ENCODE results near the gene MLLT6. TPM values are rescaled to one million over a fixed set of nuclear protein-coding genes. Genes with fewer than 3 reads are reported as not detected.

MLLT6 gene
- total and polyA plus RNA-seq, 10 of the 15 experiments (the other 5 are each of a cell fraction or from before 2014, with no cell fraction given): 4.8 to 105 (median 36.3) TPM

DNA sequence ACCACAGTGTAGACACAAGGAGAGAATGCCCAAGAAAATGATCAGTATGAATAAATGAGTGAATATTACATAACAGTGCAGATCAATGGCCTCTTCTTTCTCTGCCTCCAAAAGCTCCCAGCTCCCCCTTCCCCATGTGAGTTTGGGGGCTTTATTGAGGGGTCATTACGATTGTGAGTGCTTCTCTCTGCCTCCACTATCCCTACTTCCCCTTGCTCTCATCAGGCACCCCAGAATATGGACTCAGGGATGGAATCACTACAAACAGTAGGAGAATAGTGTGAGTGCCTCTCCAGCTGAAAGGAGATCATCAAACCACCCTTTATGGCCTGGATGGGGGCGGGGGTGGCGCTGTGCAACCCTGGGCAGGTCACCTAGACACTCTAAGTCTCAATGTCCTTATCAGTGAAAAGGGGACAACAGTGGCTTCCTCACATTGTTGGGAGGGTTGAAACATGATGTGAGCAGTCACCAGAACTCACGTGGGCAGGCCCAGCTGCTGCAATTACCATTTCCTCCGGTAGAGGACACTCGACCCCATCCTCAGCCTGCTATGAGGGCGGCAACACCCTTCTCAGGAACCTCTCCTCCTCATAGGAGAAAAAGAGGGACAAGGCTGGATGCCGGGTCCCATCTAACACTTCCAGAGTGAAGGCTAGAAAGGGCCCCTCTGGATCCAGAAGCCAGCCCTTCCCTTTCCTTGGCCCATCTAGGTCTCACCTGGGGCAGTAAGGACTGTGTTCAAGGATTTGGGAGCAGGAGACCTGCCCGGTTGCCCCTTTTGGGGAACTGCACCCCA is 28.2 kb upstream of the MLLT6 start (continued):
- TF ChIP-seq POU2F2 (IDR thresholded peaks at IDR 0.05; ENCODE audit: borderline replicate concordance, low read depth, low read length) (peak; percentile 67; the same call in 2 of the 3 replicates), USF2 (IDR thresholded peaks at IDR 0.05; ENCODE audit: borderline replicate concordance, low read depth, low read length) (peak; percentile 66), BHLHE40 (IDR thresholded peaks at IDR 0.05; ENCODE audit: borderline replicate concordance in 1 of 2, low read depth in 2 of 2, low read length in 1 of 2) (peak; percentile 82 to 84), RUNX3 (IDR thresholded peaks at IDR 0.05; ENCODE audit: low read length) (peak; percentile 27; the same call in 1 of the 2 replicates), PAX5 (IDR thresholded peaks at IDR 0.05; ENCODE audit: borderline replicate concordance, low read depth, low read length) (0 out of 2 replicates have a peak, but pooled peaks have one; percentile 27), ZNF207 (IDR thresholded peaks at IDR 0.05; ENCODE audit: borderline replicate concordance) (peak; percentile 65; the same call in 1 of the 2 replicates), SPI1 (IDR thresholded peaks at IDR 0.05; ENCODE audit: borderline replicate concordance, insufficient read depth, low read depth, low read length) (0 out of 2 replicates have a peak, but pooled peaks have one; percentile 15), JUND (IDR thresholded peaks at IDR 0.05; ENCODE audit: low read depth, low read length) (no peak), RFX5 (IDR thresholded peaks at IDR 0.05; ENCODE audit: low read depth, low read length) (no peak), PRDM15 (CRISPR knock-in tag; IDR thresholded peaks at IDR 0.05) (no peak), SMC3 (IDR thresholded peaks at IDR 0.05; ENCODE audit: borderline replicate concordance, low read length) (peak; percentile 96), HDGF (IDR thresholded peaks at IDR 0.05) (no peak), FOXM1 (IDR thresholded peaks at IDR 0.05; ENCODE audit: low read depth, low read length) (no peak), RCOR1 (conservative IDR thresholded peaks at IDR 0.05; ENCODE audit: low read depth, low read length) (no peak), PAX8 (IDR thresholded peaks at IDR 0.05) (no peak), NRF1 (conservative IDR thresholded peaks at IDR 0.05; ENCODE audit: low read depth, low read length) (no peak), YY1 (IDR thresholded peaks at IDR 0.05; ENCODE audit: low read depth, low read length) (peak; percentile 75)
- TF ChIP-seq, protein P1, sequence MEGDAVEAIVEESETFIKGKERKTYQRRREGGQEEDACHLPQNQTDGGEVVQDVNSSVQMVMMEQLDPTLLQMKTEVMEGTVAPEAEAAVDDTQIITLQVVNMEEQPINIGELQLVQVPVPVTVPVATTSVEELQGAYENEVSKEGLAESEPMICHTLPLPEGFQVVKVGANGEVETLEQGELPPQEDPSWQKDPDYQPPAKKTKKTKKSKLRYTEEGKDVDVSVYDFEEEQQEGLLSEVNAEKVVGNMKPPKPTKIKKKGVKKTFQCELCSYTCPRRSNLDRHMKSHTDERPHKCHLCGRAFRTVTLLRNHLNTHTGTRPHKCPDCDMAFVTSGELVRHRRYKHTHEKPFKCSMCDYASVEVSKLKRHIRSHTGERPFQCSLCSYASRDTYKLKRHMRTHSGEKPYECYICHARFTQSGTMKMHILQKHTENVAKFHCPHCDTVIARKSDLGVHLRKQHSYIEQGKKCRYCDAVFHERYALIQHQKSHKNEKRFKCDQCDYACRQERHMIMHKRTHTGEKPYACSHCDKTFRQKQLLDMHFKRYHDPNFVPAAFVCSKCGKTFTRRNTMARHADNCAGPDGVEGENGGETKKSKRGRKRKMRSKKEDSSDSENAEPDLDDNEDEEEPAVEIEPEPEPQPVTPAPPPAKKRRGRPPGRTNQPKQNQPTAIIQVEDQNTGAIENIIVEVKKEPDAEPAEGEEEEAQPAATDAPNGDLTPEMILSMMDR (IDR thresholded peaks at IDR 0.05 in 2 of 3, conservative IDR thresholded peaks at IDR 0.05 in 1 of 3; ENCODE audit: control insufficient read depth in 2 of 3, extremely low read depth in 1 of 3, insufficient read depth in 1 of 3, low read depth in 3 of 3, low read length in 3 of 3): peak; percentile 99; a peak in 5 of 6 replicates
- TF ChIP-seq, protein P2, sequence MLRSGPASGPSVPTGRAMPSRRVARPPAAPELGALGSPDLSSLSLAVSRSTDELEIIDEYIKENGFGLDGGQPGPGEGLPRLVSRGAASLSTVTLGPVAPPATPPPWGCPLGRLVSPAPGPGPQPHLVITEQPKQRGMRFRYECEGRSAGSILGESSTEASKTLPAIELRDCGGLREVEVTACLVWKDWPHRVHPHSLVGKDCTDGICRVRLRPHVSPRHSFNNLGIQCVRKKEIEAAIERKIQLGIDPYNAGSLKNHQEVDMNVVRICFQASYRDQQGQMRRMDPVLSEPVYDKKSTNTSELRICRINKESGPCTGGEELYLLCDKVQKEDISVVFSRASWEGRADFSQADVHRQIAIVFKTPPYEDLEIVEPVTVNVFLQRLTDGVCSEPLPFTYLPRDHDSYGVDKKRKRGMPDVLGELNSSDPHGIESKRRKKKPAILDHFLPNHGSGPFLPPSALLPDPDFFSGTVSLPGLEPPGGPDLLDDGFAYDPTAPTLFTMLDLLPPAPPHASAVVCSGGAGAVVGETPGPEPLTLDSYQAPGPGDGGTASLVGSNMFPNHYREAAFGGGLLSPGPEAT (IDR thresholded peaks at IDR 0.05; ENCODE audit: low read depth): peak; percentile 39; the same call in 1 of the 2 replicates
- TF ChIP-seq, protein P3, sequence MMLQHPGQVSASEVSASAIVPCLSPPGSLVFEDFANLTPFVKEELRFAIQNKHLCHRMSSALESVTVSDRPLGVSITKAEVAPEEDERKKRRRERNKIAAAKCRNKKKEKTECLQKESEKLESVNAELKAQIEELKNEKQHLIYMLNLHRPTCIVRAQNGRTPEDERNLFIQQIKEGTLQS (IDR thresholded peaks at IDR 0.05; ENCODE audit: borderline replicate concordance, extremely low read depth, low read depth, low read length): peak; percentile 38; the same call in 1 of the 2 replicates
